Trophoblast cell (in vitro differentiated cells and primary cell): ENCODE measurements around the gene SLC39A9.
"Not testable (repeated sequence)": the region's sequence is repeated elsewhere in the genome, so short reads cannot be mapped to it uniquely, and the experiment has no call there.

Source experiments
- DNase-seq, 2 donors: peaks; one replicate each; pipeline ENCODE4 v3.0.0-alpha.2; 2016
- H2AFZ ChIP-seq: 2 replicates; pipeline ENCODE4 v1.6.1; 2013; ENCODE audit warnings: low read length, moderate library complexity, mild to moderate bottlenecking; ENCODE audit not compliant: insufficient read depth, poor library complexity
- H2AK5ac ChIP-seq: 2 replicates; pipeline ENCODE4 v1.6.1; 2013; ENCODE audit warnings: mild to moderate bottlenecking, low read length
- H2BK120ac ChIP-seq: 2 replicates; pipeline ENCODE4 v1.6.1; 2013; ENCODE audit warnings: low read length, mild to moderate bottlenecking, moderate library complexity; ENCODE audit not compliant: insufficient read depth, poor library complexity
- H2BK12ac ChIP-seq: 2 replicates; pipeline ENCODE4 v1.6.1; 2013; ENCODE audit warnings: mild to moderate bottlenecking, low read length, moderate library complexity
- H2BK5ac ChIP-seq: 2 replicates; pipeline ENCODE4 v1.6.1; 2013; ENCODE audit warnings: low read length, low read depth, moderate library complexity, mild to moderate bottlenecking; ENCODE audit not compliant: poor library complexity
- H3K14ac ChIP-seq: 2 replicates; pipeline ENCODE4 v1.6.1; 2013; ENCODE audit warnings: mild to moderate bottlenecking, low read length
- H3K18ac ChIP-seq: 2 replicates; pipeline ENCODE4 v1.6.1; 2013; ENCODE audit warnings: mild to moderate bottlenecking, low read length
- H3K23ac ChIP-seq: 2 replicates; pipeline ENCODE4 v1.6.1; 2013; ENCODE audit warnings: low read length
- H3K27ac ChIP-seq: 2 replicates; pipeline ENCODE4 v1.5.1; 2013; ENCODE audit warnings: low read depth, mild to moderate bottlenecking, inconsistent platforms, low read length, moderate library complexity
- H3K27me3 ChIP-seq: 2 replicates; pipeline ENCODE4 v1.6.1; 2013; ENCODE audit warnings: inconsistent platforms, mild to moderate bottlenecking, low read length, moderate library complexity; ENCODE audit not compliant: insufficient read depth
- H3K36me3 ChIP-seq, 2 experiments: 1 replicate in 1 of 2; 2 replicates in 1 of 2; pipeline ENCODE4 v1.6.1; 2013; ENCODE audit warnings: low read length in 2 of 2, mild to moderate bottlenecking in 2 of 2, moderate library complexity in 1 of 2; ENCODE audit not compliant: insufficient read depth in 2 of 2, control insufficient read depth in 1 of 2
- H3K4ac ChIP-seq: 2 replicates; pipeline ENCODE4 v1.6.1; 2013; ENCODE audit warnings: low read depth, mild to moderate bottlenecking, low read length, moderate library complexity
- H3K4me1 ChIP-seq, 2 experiments: 1 replicate in 1 of 2; 2 replicates in 1 of 2; pipeline ENCODE4 v1.6.1; 2013; ENCODE audit warnings: low read length in 2 of 2, mild to moderate bottlenecking in 2 of 2, moderate library complexity in 1 of 2; ENCODE audit not compliant: insufficient read depth in 2 of 2, control insufficient read depth in 1 of 2
- H3K4me2 ChIP-seq: 2 replicates; pipeline ENCODE4 v1.6.1; 2013; ENCODE audit warnings: inconsistent platforms, mild to moderate bottlenecking, low read length, moderate library complexity
- H3K4me3 ChIP-seq: 2 replicates; pipeline ENCODE4 v1.5.1; 2013; ENCODE audit warnings: mild to moderate bottlenecking, low read depth, low read length, inconsistent platforms
- H3K79me1 ChIP-seq: one replicate; pipeline ENCODE4 v1.6.1; 2013; ENCODE audit warnings: low read length
- H3K79me2 ChIP-seq: 2 replicates; pipeline ENCODE4 v1.6.1; 2013; ENCODE audit warnings: low read length, mild to moderate bottlenecking; ENCODE audit not compliant: control insufficient read depth, insufficient read depth, poor library complexity
- H3K9ac ChIP-seq: 2 replicates; pipeline ENCODE4 v1.6.1; 2013; ENCODE audit warnings: mild to moderate bottlenecking, low read length
- H3K9me3 ChIP-seq: 2 replicates; pipeline ENCODE4 v1.6.1; 2013; ENCODE audit warnings: low read depth, mild to moderate bottlenecking, control low read depth, inconsistent platforms, low read length; ENCODE audit not compliant: insufficient read depth
- H4K12ac ChIP-seq: 2 replicates; pipeline ENCODE4 v1.6.1; 2013; ENCODE audit warnings: low read depth, mild to moderate bottlenecking, low read length, moderate library complexity
- H4K8ac ChIP-seq: 2 replicates; pipeline ENCODE4 v1.6.1; 2013; ENCODE audit warnings: low read depth, mild to moderate bottlenecking, low read length, moderate library complexity
- H4K91ac ChIP-seq: one replicate; pipeline ENCODE4 v1.6.1; 2013; ENCODE audit warnings: low read depth, mild to moderate bottlenecking, low read length, moderate library complexity
- WGBS: extraction: QIAGEN DNeasy Blood & Tissue Kit; methylation state at CpG from one replicate; pipeline ENCODE4 v1.1.7; 2013; ENCODE audit warnings: missing lambda C conversion rate; ENCODE audit not compliant: insufficient read length, insufficient coverage; ENCODE audit errors: extremely low coverage; 5-methylcytosine and 5-hydroxymethylcytosine counted together

Gene SLC39A9

DNA sequence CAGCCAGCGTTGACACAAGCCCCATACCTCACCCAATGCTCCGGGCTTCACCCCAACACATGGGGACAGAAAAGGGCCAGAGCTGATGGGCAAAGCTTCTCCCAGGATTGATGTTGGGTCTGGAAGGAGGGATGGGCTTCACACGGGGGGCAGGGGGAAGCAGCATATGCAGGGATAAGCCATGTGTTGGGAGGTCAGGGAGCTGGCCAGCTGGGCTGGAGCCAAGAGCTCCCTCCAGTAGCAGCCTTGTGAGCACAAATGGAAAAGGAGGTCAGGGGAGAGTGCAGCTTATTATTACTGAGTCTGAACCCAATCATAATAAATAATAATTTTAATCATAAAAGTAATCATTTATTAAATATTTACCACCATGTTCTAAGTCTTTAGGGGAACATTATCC lies 95.3 kb downstream of the SLC39A9 start:
- no peak overlapping the region for H3K14ac ChIP-seq
- H3K79me1 ChIP-seq: no peaks in the 10 kb centered on the region
- no peak overlapping the region for H4K12ac ChIP-seq
- H3K18ac ChIP-seq: no peak overlapping the region
- H3K9ac ChIP-seq: no peak overlapping the region
- no peak for DNase-seq
- H3K36me3 ChIP-seq: no peaks in the 10 kb centered on the region
- no peaks in the 10 kb centered on the region for H3K9me3 ChIP-seq
- H3K27me3 ChIP-seq: no peaks in the 10 kb centered on the region
- no peaks in the 10 kb centered on the region for H3K79me2 ChIP-seq
- no peak overlapping the region for H3K4me2 ChIP-seq
- no peak overlapping the region for H2BK120ac ChIP-seq
- H2BK5ac ChIP-seq: no peak overlapping the region
- H4K8ac ChIP-seq: no peak overlapping the region
- H3K4me1 ChIP-seq: no peaks in the 10 kb centered on the region
- no peak overlapping the region for H3K23ac ChIP-seq
- H3K4ac ChIP-seq: no peak overlapping the region
- no CpG with 5 or more reads among the region's 3 CpGs for WGBS
- H2BK12ac ChIP-seq: no peak overlapping the region
- H3K27ac ChIP-seq: no peak overlapping the region
- no peak overlapping the region for H3K4me3 ChIP-seq
- H4K91ac ChIP-seq: no peak overlapping the region
- H2AFZ ChIP-seq: no peak overlapping the region
- H2AK5ac ChIP-seq: no peak overlapping the region

DNA sequence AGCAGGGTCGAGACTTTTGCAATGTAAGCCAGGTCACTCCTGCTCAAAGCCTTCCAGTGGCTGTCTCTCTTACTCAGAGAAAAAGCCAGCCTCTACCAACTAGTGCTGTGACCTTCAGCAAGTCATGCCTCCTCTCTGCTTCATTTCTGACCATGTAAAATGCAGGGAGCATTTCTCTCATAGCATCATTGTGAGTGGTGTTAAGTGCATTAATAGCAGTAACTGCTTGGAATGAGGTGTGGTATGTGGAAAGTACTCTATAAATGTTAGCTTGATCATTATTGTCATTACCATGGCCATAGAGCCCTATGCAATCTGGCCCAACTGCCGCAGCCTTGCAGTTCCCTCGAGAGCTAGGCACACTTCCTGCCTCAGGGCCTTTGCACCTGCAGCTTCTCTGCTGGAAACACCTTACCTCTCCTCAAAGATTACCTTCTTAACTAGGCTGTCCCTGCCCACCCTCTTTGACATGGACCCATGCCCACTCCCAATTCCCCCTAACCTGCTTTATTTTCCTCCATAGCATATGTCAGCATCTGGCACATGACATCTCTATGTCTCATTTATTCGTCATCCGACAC lies 96.9 kb downstream of the SLC39A9 start:
- Histone ChIP-seq H2BK12ac (no peak overlapping the region), H4K8ac (no peak overlapping the region), H3K79me1 (no peaks in the 10 kb centered on the region), H3K18ac (no peak overlapping the region), H3K9ac (no peak overlapping the region), H3K27me3 (no peaks in the 10 kb centered on the region), H4K12ac (no peak overlapping the region), H3K79me2 (no peaks in the 10 kb centered on the region), H3K14ac (no peak overlapping the region), H2AK5ac (no peak overlapping the region), H3K36me3 (no peaks in the 10 kb centered on the region), H3K27ac (no peak overlapping the region), H4K91ac (no peak overlapping the region), H2BK5ac (no peak overlapping the region), H3K4me1 (no peaks in the 10 kb centered on the region), H2AFZ (no peak overlapping the region), H3K4me3 (no peak overlapping the region), H3K23ac (no peak overlapping the region), H3K4ac (no peak overlapping the region), H3K9me3 (no peaks in the 10 kb centered on the region), H3K4me2 (no peak overlapping the region), H2BK120ac (no peak overlapping the region)
- no CpG with 5 or more reads among the region's 5 CpGs for WGBS
- peak; percentile 20 to 58 for DNase-seq

DNA sequence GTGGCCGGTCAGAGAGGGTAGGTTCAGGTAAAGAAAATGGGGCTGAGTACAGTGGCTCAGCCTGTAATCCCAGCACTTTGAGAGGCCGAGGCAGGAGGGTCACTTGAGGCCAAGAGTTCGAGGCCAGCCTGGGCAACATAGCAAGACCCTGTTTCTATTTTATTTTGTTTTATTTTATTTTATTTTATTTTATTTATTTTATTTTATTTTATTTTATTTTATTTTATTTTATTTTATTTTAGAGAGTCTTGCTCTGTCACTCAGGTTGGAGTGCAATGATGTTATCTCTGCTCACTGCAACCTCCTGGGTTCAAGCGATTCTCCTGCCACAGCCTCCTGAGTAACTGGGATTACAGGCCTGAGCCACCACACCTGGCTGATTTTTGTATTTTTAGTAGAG lies 99.4 kb downstream of the SLC39A9 start:
- no CpG with 5 or more reads among the region's 4 CpGs for WGBS

DNA sequence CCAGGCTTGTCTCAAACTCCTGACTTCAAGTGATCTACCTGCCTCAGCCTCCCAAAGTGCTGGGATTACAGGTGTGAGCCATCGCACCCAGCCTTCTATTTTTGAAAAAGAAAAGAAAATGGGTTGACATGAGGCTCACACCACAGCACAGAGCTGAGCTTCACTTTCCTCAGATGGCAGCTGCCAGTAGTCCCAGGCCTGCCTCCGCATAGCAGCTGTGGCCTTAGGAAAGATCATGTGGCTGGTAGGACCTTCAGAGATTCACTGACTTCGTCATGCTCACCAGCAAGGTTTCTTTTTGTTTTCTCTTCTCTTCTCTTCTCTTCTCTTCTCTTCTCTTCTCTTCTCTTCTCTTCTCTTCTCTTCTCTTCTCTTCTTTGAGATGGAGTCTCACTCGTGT lies 99.8 kb downstream of the SLC39A9 start:
- H3K18ac ChIP-seq, H4K12ac ChIP-seq, H3K9ac ChIP-seq, H2BK12ac ChIP-seq, H3K27me3 ChIP-seq, H3K4me1 ChIP-seq, H2AK5ac ChIP-seq, H3K4me2 ChIP-seq, H3K14ac ChIP-seq, H3K4me3 ChIP-seq, H2BK120ac ChIP-seq, DNase-seq, H3K79me1 ChIP-seq, H4K91ac ChIP-seq, H2AFZ ChIP-seq, H3K23ac ChIP-seq, H3K36me3 ChIP-seq, H3K27ac ChIP-seq, H3K9me3 ChIP-seq, H3K4ac ChIP-seq, H3K79me2 ChIP-seq, H2BK5ac ChIP-seq, H4K8ac ChIP-seq: not testable (repeated sequence)
- no CpG with 5 or more reads among the region's 4 CpGs for WGBS

More for the DNA sequence above, 99.4 kb downstream of the SLC39A9 start:
- not testable (repeated sequence) for H3K9ac ChIP-seq, H3K18ac ChIP-seq, H3K27me3 ChIP-seq, H4K12ac ChIP-seq, H3K4me2 ChIP-seq, H3K14ac ChIP-seq, H2BK12ac ChIP-seq, H4K91ac ChIP-seq, H3K79me1 ChIP-seq, H2AFZ ChIP-seq, H3K4ac ChIP-seq, H2BK5ac ChIP-seq, H4K8ac ChIP-seq, H3K4me1 ChIP-seq, H3K27ac ChIP-seq, H3K4me3 ChIP-seq, H2AK5ac ChIP-seq, H3K36me3 ChIP-seq, H2BK120ac ChIP-seq, H3K79me2 ChIP-seq, H3K23ac ChIP-seq, DNase-seq, H3K9me3 ChIP-seq
